ENCODE measurements around the gene C2orf42. TPM values are rescaled to one million over a fixed set of nuclear protein-coding genes. Genes with fewer than 3 reads are reported as not detected.
A peak's percentile ranks its signal among the peaks of the same experiment; 100 is the strongest.
"Not testable (repeated sequence)": the region's sequence is repeated elsewhere in the genome, so short reads cannot be mapped to it uniquely, and the experiment has no call there.

C2orf42 gene
- total RNA-seq, 2 experiments from 2014 or later = 23.5 to 23.9 TPM

DNA sequence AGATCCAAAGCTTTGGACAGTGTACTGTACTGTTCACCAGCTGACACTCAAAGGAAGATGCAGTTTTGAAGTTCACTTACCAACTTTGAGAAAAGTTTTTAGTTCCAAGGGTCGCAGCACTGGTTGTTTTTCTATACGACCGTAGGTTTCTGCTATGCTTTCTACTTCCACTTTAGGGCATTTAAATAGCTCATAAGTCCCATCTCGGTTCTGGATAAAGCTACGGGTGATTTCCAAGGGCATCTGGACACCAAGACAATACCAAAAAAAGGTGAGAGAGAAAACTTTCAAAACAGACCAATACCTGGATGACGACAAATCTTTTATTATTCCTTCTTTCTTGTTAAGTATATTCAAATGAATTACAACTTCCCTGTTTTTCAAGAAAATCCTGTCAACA is 30.3 kb downstream of the C2orf42 start:
- no peak for DNase-seq
- ChIA-PET CTCF (no interaction called here), POLR2A (interaction anchor here (0.6 kb wide), 1 partner anchor 38 kb away, joined by 4 read pairs; no protein-coding TSS in a partner anchor)
- Mint-ChIP-seq H3K4me3 (no peak overlapping the region), H3K4me1 (ENCODE audit: low read depth) (peaks cover 4% of the 10 kb centered on the region), H3K27ac (peak overlapping the region; percentile 16), H3K9me3 (no peaks in the 10 kb centered on the region), H3K27me3 (no peaks in the 10 kb centered on the region), H3K36me3 (peaks cover 14% of the 10 kb centered on the region)
- intact Hi-C loops (cut with micrococcal nuclease) = no loop called here

DNA sequence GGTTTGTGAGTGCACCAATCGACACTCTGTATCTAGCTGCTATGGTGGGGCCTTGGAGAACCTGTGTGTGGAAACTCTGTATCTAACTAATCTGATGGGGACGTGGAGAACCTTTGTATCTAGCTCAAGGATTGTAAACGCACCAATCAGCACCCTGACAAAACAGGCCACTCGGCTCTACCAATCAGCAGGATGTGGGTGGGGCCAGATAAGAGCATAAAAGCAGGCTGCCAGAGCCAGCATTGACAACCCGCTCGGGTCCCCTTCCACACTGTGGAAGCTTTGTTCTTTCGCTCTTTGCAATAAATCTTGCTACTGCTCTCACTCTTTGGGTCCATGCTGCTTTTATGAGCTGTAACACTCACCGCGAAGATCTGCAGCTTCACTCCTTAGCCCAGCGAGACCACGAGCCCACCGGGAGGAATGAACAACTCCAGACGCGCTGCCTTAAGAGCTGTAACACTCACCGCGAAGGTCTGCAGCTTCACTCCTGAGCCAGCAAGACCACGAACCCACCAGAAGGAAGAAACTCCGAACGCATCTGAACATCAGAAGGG is 41.6 kb downstream of the C2orf42 start:
- H3K4me3 Mint-ChIP-seq, H3K27me3 Mint-ChIP-seq, CTCF ChIA-PET, H3K9me3 Mint-ChIP-seq, H3K27ac Mint-ChIP-seq, POLR2A ChIA-PET, DNase-seq: not testable (repeated sequence)
- peaks cover 23% of the 10 kb centered on the region for H3K4me1 Mint-ChIP-seq (ENCODE audit: low read depth)
- intact Hi-C loops (cut with micrococcal nuclease) = loop anchor here (10.0 kb wide), 1 partner anchor 764 kb away; the partner anchor contains the start of gene GFPT1
- H3K36me3 Mint-ChIP-seq = peaks cover 28% of the 10 kb centered on the region

DNA sequence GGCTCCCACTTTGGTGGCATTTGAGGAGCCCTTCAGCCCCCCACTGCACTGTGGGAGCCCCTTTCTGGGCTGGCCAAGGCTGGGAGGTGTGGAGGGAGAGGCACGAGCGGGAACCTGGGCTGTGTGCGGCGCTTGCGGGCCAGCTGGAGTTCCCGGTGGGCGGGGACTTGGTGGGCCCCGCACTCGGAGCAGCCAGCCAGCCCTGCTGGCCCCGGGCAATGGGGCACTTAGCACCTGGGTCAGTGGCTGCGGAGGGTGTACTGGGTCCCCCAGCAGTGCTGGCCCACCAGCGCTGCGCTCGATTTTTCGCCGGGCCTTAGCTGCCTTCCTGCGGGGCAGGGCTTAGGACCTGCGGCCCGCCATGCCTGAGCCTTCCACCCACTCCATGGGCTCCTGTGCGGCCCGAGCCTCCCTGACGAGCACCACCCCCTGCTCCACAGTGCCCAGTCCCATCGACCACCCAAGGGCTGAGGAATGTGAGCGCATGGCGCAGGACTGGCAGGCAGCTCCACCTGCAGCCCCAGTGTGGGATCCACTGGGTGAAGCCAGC is 42.5 kb downstream of the C2orf42 start:
- H3K4me3 Mint-ChIP-seq, DNase-seq, H3K9me3 Mint-ChIP-seq, POLR2A ChIA-PET, H3K27me3 Mint-ChIP-seq, H3K27ac Mint-ChIP-seq: not testable (repeated sequence)
- Mint-ChIP-seq H3K4me1 (ENCODE audit: low read depth) (peaks cover 25% of the 10 kb centered on the region), H3K36me3 (peaks cover 26% of the 10 kb centered on the region)
- CTCF ChIA-PET = interaction anchor here (0.8 kb wide), 1 partner anchor 237 kb away, joined by 3 read pairs; no protein-coding TSS in a partner anchor
- intact Hi-C loops (cut with micrococcal nuclease) = loop anchor here (10.0 kb wide), 1 partner anchor 763 kb away; the partner anchor contains the start of gene GFPT1

DNA sequence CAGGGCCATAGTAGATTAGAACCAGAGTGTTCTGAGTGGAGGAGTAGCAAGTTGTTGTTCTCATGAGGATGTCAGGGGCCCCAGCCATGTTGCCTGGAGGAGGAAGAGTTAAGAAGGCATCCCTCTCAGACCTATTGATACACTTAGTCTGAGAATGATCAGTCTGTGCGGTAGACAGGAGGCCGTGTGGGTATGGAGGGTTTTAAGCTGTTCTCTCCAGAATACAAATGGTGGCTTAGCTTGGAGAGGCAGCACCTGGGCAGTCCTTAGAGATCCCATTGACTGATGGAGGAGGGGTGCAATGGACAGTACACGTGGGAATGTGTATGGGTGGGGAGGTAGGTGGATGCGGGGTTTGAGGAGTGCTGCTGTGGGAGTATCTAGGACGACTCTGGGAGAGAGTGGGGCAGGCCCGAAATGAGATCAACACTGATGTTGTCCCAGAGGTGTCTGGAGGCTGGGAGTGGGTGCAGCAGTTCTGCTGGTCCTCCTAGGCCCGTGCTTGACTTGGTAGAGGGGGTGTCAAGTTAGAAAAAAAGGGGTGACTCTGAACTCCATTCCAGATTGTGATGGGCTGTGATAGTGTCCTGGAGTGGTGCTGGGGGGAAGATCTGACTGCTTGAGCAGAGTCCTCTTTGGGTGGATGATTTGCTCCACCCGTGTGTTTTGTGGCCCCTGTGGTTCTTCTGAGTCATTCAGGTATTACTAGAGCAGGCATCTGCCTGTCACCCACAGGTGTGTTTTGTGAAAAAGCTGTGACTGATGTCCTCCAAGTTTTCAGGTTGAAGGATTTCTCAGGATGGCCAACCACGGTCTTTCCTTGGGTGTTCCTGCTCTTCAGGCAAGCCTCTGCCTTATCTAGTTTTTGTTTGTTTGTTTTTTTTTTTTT is 44.7 kb downstream of the C2orf42 start:
- POLR2A ChIA-PET = interaction anchor here (1.0 kb wide), 1 partner anchor 24 kb away, joined by 4 read pairs; no protein-coding TSS in a partner anchor
- Mint-ChIP-seq H3K27ac (peak overlapping the region; percentile 39), H3K4me3 (no peak overlapping the region), H3K4me1 (ENCODE audit: low read depth) (peaks cover 36% of the 10 kb centered on the region), H3K27me3 (no peaks in the 10 kb centered on the region), H3K36me3 (peaks cover 22% of the 10 kb centered on the region), H3K9me3 (no peaks in the 10 kb centered on the region)
- intact Hi-C loops (cut with micrococcal nuclease) = loop anchor here (10.0 kb wide), 1 partner anchor 761 kb away; the partner anchor contains the start of gene GFPT1
- CTCF ChIA-PET = no interaction called here
- peak; percentile 66 for DNase-seq

DNA sequence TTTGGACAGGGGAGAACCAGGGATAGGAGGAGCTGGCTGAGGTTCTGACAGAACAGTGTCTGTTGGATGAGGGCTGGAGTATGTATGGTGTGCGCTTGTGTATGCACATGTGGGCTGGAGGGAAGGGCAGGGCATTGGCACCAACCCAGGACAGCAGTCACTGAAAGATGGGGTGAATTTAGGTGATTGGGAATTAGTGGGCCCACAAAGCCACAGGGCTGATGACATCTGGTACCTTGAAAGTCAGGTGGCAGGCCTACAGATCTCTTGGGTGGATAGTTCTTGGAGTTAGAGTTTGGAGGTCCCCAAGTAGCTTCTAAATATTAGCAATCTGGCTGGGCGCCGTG is 45.7 kb downstream of the C2orf42 start:
- ChIA-PET POLR2A (interaction anchor here (0.6 to 4.8 kb wide), 2 partner anchors 41 to 59 kb away, joined by 4 to 86 read pairs; partner anchors contain the start of gene PCBP1), CTCF (interaction anchor here (0.5 to 1.1 kb wide), 4 partner anchors 12 to 420 kb away, joined by 3 to 4 read pairs (median 3); no protein-coding TSS in a partner anchor)
- H3K4me3 Mint-ChIP-seq = no peak overlapping the region
- peaks cover 18% of the 10 kb centered on the region for H3K36me3 Mint-ChIP-seq
- intact Hi-C loops (cut with micrococcal nuclease) = loop anchor here (10.0 kb wide), 1 partner anchor 760 kb away; the partner anchor contains the start of gene GFPT1
- H3K27me3 Mint-ChIP-seq = no peaks in the 10 kb centered on the region
- peaks cover 46% of the 10 kb centered on the region for H3K4me1 Mint-ChIP-seq (ENCODE audit: low read depth)
- H3K27ac Mint-ChIP-seq = peak overlapping the region; percentile 26
- no peaks in the 10 kb centered on the region for H3K9me3 Mint-ChIP-seq
- DNase-seq = no peak

DNA sequence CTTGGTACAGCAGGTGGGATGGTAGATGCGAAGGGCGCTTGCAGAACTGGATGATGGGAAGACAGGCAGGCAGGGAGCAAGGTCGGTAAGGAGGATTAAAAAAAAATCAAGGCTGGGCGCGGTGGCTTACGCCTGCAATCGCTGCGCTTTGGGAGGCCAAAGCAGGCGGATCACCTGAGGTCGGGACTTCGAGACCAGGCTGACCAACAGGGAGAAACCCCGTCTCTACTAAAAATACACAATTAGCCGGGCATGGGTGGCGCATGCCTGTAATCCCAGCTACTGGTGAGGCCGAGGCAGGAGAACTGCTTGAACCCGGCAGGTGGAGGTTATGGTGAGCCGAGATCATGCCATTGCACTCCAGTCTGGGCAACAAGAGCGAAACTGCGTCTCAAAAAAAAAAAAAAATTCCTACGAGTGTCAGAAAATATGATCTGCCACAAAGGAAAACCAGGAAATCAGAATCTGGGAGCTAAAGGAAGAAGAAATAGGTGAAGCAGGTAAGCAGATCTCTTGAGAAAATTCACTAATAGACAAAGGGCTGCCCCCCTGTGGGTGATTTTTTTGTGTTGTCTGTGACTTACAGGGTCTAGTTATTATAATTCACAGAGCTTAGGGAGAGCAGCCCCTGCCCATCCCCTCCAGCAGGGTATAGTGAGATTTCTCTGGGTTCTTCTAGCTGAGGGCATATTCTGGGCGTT is 46.2 kb downstream of the C2orf42 start:
- Mint-ChIP-seq H3K4me3 (no peak overlapping the region), H3K4me1 (ENCODE audit: low read depth) (peaks cover 51% of the 10 kb centered on the region)
- CTCF ChIA-PET = interaction anchor here (0.5 to 4.2 kb wide), 5 partner anchors 12 to 420 kb away, joined by 3 to 39 read pairs (median 3); no protein-coding TSS in a partner anchor

DNA sequence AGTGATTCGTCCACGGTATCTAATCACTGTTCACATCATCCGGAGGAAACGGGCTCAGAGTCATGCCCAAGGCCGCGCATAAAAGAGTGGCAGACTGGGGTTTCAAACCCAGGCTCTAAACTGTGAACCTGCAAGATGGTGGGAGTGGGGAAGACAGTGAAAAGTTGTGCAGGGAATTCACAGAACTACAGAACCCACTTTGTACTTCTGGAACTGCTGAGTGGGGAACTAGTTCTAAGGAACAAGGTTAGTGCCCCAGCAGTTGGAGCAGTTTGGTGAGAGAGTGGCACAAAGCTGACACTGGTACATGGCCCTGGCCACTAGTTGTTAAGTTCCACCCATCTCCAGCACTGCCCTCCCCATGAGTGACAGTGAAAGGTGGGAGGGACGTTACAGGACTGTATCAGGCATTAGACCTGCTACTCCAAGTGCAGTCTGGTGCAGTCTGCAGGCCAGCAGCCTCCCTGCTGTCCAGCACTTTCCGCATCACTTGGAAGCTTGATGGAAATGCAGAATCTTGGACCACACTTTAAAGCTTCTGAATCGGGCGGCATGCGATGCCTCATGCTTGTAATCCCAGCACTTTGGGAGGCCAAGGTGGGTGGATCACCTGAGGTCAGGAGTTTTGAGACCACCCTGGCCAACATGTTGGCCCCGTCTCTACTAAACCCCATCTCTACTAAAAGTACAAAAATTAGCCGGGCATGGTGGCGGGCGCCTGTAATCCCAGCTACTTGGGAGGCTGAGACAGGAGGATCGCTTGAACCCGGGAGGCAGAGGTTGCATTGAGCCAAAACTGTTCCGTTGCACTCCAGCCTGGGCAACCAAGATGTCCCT is 47.3 kb downstream of the C2orf42 start:
- peak; percentile 71 for DNase-seq
- H3K4me1 Mint-ChIP-seq (ENCODE audit: low read depth) = peaks cover 57% of the 10 kb centered on the region
- peak overlapping the region; percentile 96 for H3K27ac Mint-ChIP-seq
- no peaks in the 10 kb centered on the region for H3K9me3 Mint-ChIP-seq
- intact Hi-C loops (cut with micrococcal nuclease) = loop anchor here (2.0 to 10.0 kb wide), 5 partner anchors 149 to 759 kb away; partner anchors contain the start of genes GFPT1, GMCL1 and SNRPG
- CTCF ChIA-PET = interaction anchor here (0.6 to 4.2 kb wide), 25 partner anchors 10 to 327 kb away, joined by 3 to 50 read pairs (median 4); partner anchors contain the start of genes C2orf42, MXD1, PCBP1 and SNRPG
- no peaks in the 10 kb centered on the region for H3K27me3 Mint-ChIP-seq
- peak overlapping the region; percentile 89 for H3K4me3 Mint-ChIP-seq
- POLR2A ChIA-PET = interaction anchor here (1.1 to 4.8 kb wide), 19 partner anchors 11 to 402 kb away, joined by 3 to 86 read pairs (median 6); partner anchors contain the start of genes ANXA4, C2orf42, MXD1 and PCBP1
- H3K36me3 Mint-ChIP-seq = peaks cover 7% of the 10 kb centered on the region

More for the DNA sequence above, 46.2 kb downstream of the C2orf42 start:
- intact Hi-C loops (cut with micrococcal nuclease) = loop anchor here (5.0 to 10.0 kb wide), 2 partner anchors 212 to 760 kb away; partner anchors contain the start of gene GFPT1
- Mint-ChIP-seq H3K27ac (peak overlapping the region; percentile 26), H3K9me3 (no peaks in the 10 kb centered on the region), H3K36me3 (peaks cover 16% of the 10 kb centered on the region), H3K27me3 (no peaks in the 10 kb centered on the region)
- no peak for DNase-seq
- POLR2A ChIA-PET = interaction anchor here (0.6 to 4.8 kb wide), 5 partner anchors 12 to 230 kb away, joined by 4 to 86 read pairs (median 36); partner anchors contain the start of genes C2orf42, MXD1 and PCBP1

DNA sequence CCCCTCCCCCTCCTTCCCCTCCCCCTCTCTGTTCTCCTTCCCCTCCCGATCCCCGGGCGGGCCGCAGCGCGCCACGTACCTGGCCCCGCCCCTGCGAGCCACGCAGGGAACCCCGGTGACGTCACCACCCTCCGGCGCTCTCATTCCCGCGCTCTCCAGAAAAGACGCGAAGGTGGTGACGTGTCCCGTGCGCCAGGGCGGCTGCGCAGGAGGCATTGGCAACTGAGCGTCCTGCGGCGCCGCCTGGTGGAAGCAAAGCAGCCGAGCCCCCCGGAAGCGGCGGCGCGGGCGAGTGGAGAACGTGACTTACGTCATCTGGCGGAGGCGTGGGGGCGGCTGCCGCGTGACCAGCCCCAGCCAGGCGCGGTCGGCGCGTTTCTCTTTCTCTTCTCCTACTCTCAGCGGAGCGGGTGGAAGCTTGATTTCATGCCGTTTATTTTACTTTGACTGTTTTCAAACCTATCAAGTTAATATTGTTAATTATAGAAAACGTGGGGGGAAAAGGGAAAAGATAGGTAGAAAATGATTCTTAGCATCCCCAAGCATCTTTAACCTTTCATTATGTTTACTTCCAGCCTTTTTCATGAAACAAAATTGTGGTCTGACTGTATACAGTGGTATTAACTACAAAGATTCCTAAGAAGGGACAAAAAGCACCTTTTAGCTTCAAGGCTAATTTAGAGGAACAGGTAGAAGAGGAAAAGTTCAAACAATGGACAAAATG is 48.1 kb downstream of the C2orf42 start:
- intact Hi-C loops (cut with micrococcal nuclease) = loop anchor here (1.0 to 10.0 kb wide), 12 partner anchors 18 to 758 kb away; partner anchors contain the start of genes GFPT1, GMCL1, SNRPG and TIA1
- H3K36me3 Mint-ChIP-seq = peaks cover 7% of the 10 kb centered on the region
- DNase-seq = peak; percentile 100
- peak overlapping the region; percentile 89 for H3K4me3 Mint-ChIP-seq
- no peaks in the 10 kb centered on the region for H3K9me3 Mint-ChIP-seq
- peaks cover 62% of the 10 kb centered on the region for H3K4me1 Mint-ChIP-seq (ENCODE audit: low read depth)
- ChIA-PET CTCF (interaction anchor here (0.6 to 4.2 kb wide), 25 partner anchors 10 to 326 kb away, joined by 3 to 50 read pairs (median 4); partner anchors contain the start of genes C2orf42, MXD1, PCBP1 and SNRPG), POLR2A (interaction anchor here (1.0 to 4.8 kb wide), 22 partner anchors 10 to 401 kb away, joined by 3 to 86 read pairs (median 6); partner anchors contain the start of genes ANXA4, C2orf42, MXD1 and PCBP1)
- no peaks in the 10 kb centered on the region for H3K27me3 Mint-ChIP-seq
- peak overlapping the region; percentile 96 for H3K27ac Mint-ChIP-seq

DNA sequence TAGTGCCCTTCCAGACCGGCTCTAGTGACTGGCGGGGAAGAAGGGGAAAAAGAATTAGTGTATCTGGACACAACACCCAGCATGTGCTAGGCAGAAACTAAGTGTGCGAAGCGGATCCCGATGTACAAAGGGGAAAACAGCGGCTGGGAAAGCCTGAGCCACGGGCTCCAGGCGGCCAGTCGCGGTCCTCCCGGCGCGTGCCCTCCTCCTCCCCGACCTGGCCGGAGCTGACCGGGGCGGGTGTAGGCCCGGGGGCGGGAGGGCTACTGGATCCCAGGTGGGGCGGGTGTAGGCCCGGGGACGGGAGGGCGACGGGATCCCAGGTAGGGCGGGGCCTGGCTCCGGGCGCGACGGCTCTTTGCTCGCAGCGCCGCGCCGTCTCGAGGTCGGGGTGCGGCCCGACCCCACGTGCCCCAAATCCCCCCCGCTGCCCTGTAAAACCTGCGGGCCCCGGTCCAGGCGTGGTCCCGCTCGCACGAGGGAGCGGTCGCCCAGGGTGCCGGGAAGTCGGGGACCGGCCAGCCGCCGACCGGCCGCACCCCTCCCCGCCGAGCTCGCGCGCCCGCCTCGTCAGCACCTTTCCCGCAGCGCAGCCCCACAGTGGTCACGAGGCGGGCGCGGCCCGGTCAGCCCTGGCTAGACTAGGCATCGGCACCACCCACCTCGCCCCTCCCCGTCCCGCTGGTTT is 48.8 kb downstream of the C2orf42 start:
- intact Hi-C loops (cut with micrococcal nuclease) = loop anchor here (1.0 to 10.0 kb wide), 14 partner anchors 9 to 757 kb away; partner anchors contain the start of genes GFPT1, GMCL1, SNRPG and TIA1
- Mint-ChIP-seq H3K4me1 (ENCODE audit: low read depth) (peaks cover 67% of the 10 kb centered on the region), H3K9me3 (no peaks in the 10 kb centered on the region), H3K36me3 (peaks cover 7% of the 10 kb centered on the region), H3K27me3 (no peaks in the 10 kb centered on the region), H3K27ac (peak overlapping the region; percentile 96), H3K4me3 (peak overlapping the region; percentile 89)
- ChIA-PET CTCF (interaction anchor here (0.7 to 4.2 kb wide), 13 partner anchors 9 to 229 kb away, joined by 3 to 50 read pairs (median 9); partner anchors contain the start of genes C2orf42, MXD1, PCBP1 and SNRPG), POLR2A (interaction anchor here (1.0 to 4.8 kb wide), 21 partner anchors 9 to 400 kb away, joined by 3 to 86 read pairs (median 6); partner anchors contain the start of genes ANXA4, C2orf42, MXD1 and PCBP1)
- no peak for DNase-seq
